HTERT RPE-1 (cell line): ENCODE measurements around the gene MYH10.
"Not testable (repeated sequence)": the region's sequence is repeated elsewhere in the genome, so short reads cannot be mapped to it uniquely, and the experiment has no call there.

Experiments used
- in situ Hi-C: fragments of 300-500 bp; cut with MboI; formaldehyde crosslinking; loops from 4 replicates; pipeline ENCODE4 v1.14.3; 2020; ENCODE audit warnings: low sequenced_read_pairs

MYH10 gene

GRCh38 chr17:8558144-8558543, 72.4 kb downstream of the MYH10 start:
- in situ Hi-C loops: no loop called here

GRCh38 chr17:8557176-8557806, 73.2 kb downstream of the MYH10 start:
- in situ Hi-C loops: no loop called here

- in situ Hi-C loops: no loop called here
Observed at GRCh38 chr17:8556074-8556473, 74.5 kb downstream of the MYH10 start.

- in situ Hi-C loops: no loop called here
Observed at GRCh38 chr17:8555062-8555461, 75.5 kb downstream of the MYH10 start.

- in situ Hi-C loops: no loop called here
Observed at GRCh38 chr17:8552577-8553320, 77.8 kb downstream of the MYH10 start.

- in situ Hi-C loops: no loop called here
Observed at GRCh38 chr17:8542599-8543502, 87.7 kb downstream of the MYH10 start.

- in situ Hi-C loops: not testable (repeated sequence)
Observed at GRCh38 chr17:8539976-8540375, 90.5 kb downstream of the MYH10 start.

- in situ Hi-C loops: no loop called here
Observed at GRCh38 chr17:8537734-8538133, 92.8 kb downstream of the MYH10 start.

GRCh38 chr17:8534498-8535188, 95.9 kb downstream of the MYH10 start:
- in situ Hi-C loops: no loop called here

GRCh38 chr17:8532021-8532420, 98.5 kb downstream of the MYH10 start:
- in situ Hi-C loops: no loop called here

GRCh38 chr17:8522577-8522976, 107.9 kb downstream of the MYH10 start:
- in situ Hi-C loops: no loop called here

GRCh38 chr17:8520981-8521380, 109.5 kb downstream of the MYH10 start:
- in situ Hi-C loops: no loop called here

GRCh38 chr17:8518850-8519249, 111.7 kb downstream of the MYH10 start:
- in situ Hi-C loops: no loop called here

- in situ Hi-C loops: no loop called here
Observed at GRCh38 chr17:8518326-8518725, 112.2 kb downstream of the MYH10 start.

GRCh38 chr17:8514801-8515200, 115.7 kb downstream of the MYH10 start:
- in situ Hi-C loops: no loop called here

GRCh38 chr17:8506145-8506544, 124.4 kb downstream of the MYH10 start:
- in situ Hi-C loops: no loop called here

GRCh38 chr17:8504460-8505207, 125.9 kb downstream of the MYH10 start:
- in situ Hi-C loops: no loop called here

GRCh38 chr17:8503807-8504206, 126.7 kb downstream of the MYH10 start:
- in situ Hi-C loops: no loop called here

GRCh38 chr17:8503368-8503767, 127.2 kb downstream of the MYH10 start:
- in situ Hi-C loops: no loop called here

- in situ Hi-C loops: no loop called here
Observed at GRCh38 chr17:8502126-8502525, 128.4 kb downstream of the MYH10 start.
